B cell (primary cell): ENCODE data around the gene PRAME.

Experiments used
- EZH2 ChIP-seq: IDR thresholded peaks from 2 replicates; pipeline ENCODE4 v1.6.1; 2012; ENCODE audit warnings: borderline replicate concordance, low read depth, mild to moderate bottlenecking, moderate library complexity, low read length; ENCODE audit not compliant: insufficient read depth, poor library complexity, severe bottlenecking
- TF ChIP-seq, protein P1 (sequence below): fragments of 200-600 bp; IDR thresholded peaks from one replicate; pipeline ENCODE4 v1.8.0; 2022; ENCODE audit warnings: antibody characterized with exemption, mild to moderate bottlenecking

DNA sequence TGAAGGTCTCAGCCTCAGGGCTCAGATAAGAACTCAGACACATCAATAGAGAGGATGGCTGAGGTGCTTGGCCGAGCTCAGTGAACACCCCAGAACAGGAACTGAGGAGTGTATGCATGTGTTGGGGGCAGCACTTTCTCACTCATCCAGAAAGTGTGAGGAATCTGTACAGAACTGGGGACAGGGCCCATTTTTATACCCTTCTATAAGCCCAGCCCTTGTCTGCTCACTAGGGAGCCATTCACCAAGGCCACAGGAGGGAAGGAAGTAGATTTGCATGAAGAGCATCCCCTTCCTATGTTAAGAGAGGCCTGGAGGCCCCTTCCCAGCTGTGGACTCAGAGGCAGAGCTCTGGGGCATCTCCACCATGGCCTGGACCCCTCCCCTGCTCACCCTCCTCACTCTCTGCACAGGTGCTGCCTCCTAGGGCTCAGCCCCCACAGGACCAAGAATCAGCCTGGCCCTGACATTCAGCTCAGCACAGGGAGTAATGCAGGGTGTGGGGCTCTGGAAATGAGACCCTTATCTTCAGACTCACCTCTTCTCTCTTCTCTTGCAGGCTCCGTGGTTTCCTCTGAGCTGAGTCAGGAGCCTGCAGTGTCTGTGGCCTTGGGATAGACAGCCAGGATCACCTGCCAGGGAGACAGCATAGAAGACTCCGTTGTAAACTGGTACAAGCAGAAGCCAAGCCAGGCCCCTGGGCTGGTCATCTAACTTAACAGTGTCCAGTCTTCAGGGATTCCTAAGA is 45.4 kb upstream of the PRAME start:
- TF ChIP-seq, protein P1, sequence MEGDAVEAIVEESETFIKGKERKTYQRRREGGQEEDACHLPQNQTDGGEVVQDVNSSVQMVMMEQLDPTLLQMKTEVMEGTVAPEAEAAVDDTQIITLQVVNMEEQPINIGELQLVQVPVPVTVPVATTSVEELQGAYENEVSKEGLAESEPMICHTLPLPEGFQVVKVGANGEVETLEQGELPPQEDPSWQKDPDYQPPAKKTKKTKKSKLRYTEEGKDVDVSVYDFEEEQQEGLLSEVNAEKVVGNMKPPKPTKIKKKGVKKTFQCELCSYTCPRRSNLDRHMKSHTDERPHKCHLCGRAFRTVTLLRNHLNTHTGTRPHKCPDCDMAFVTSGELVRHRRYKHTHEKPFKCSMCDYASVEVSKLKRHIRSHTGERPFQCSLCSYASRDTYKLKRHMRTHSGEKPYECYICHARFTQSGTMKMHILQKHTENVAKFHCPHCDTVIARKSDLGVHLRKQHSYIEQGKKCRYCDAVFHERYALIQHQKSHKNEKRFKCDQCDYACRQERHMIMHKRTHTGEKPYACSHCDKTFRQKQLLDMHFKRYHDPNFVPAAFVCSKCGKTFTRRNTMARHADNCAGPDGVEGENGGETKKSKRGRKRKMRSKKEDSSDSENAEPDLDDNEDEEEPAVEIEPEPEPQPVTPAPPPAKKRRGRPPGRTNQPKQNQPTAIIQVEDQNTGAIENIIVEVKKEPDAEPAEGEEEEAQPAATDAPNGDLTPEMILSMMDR, result no peak
- no peak for TF ChIP-seq EZH2
